22Rv1 (cell line): Measurements from ENCODE around the gene SCML1.

Experiments used
- ZFX ChIP-seq: fragments of 450-650 bp; IDR thresholded peaks from 2 replicates; pipeline ENCODE4 v1.6.1; 2017; ENCODE audit warnings: antibody characterized with exemption, borderline replicate concordance
- TF ChIP-seq, protein P1 (sequence below): fragments of 450-650 bp; IDR thresholded peaks from 2 replicates; pipeline ENCODE4 v1.5.1; 2017; ENCODE audit warnings: mild to moderate bottlenecking

DNA sequence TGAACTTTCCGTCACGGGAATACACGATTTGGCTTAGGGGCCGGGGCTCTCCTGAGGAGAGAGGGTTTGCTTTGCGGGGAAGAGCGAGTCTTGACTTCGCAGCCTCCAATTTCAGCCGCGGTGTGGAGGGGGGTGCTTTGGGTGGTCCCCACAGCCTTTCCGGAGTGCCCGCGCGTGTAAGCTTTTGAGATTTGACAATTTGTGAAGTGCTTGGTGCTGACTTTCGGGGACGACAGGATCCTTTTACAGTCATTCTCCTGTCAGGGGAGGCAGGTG lies 355 bp downstream of the SCML1 start:
- TF ChIP-seq, protein P1, sequence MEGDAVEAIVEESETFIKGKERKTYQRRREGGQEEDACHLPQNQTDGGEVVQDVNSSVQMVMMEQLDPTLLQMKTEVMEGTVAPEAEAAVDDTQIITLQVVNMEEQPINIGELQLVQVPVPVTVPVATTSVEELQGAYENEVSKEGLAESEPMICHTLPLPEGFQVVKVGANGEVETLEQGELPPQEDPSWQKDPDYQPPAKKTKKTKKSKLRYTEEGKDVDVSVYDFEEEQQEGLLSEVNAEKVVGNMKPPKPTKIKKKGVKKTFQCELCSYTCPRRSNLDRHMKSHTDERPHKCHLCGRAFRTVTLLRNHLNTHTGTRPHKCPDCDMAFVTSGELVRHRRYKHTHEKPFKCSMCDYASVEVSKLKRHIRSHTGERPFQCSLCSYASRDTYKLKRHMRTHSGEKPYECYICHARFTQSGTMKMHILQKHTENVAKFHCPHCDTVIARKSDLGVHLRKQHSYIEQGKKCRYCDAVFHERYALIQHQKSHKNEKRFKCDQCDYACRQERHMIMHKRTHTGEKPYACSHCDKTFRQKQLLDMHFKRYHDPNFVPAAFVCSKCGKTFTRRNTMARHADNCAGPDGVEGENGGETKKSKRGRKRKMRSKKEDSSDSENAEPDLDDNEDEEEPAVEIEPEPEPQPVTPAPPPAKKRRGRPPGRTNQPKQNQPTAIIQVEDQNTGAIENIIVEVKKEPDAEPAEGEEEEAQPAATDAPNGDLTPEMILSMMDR: no peak
- TF ChIP-seq ZFX: no peak
